Mesendoderm (in vitro differentiated cells): ENCODE measurements around the gene RPL32.

Source experiments
- DNase-seq: peaks from one replicate; pipeline ENCODE4 v3.0.0; 2013
- H2AK5ac ChIP-seq: 2 replicates; pipeline ENCODE4 v1.6.1; 2013; ENCODE audit warnings: low read length, inconsistent platforms
- H2BK120ac ChIP-seq: 2 replicates; pipeline ENCODE4 v1.6.1; 2013; ENCODE audit warnings: low read depth, mild to moderate bottlenecking, low read length, moderate library complexity, mixed read lengths
- H2BK15ac ChIP-seq: replicated peaks from 2 replicates; pipeline ENCODE4 v1.6.1; 2013; ENCODE audit warnings: low read depth, mild to moderate bottlenecking, moderate library complexity
- H2BK5ac ChIP-seq: 2 replicates; pipeline ENCODE4 v1.6.1; 2013; ENCODE audit warnings: low read length, inconsistent platforms
- H3K18ac ChIP-seq: 2 replicates; pipeline ENCODE4 v1.6.1; 2013; ENCODE audit warnings: mild to moderate bottlenecking, low read length, mixed read lengths
- H3K23ac ChIP-seq: one replicate; pipeline ENCODE4 v1.6.1; 2013; ENCODE audit warnings: low read length
- H3K27ac ChIP-seq: 2 replicates; pipeline ENCODE4 v1.5.1; 2013; ENCODE audit warnings: low read depth, mild to moderate bottlenecking, inconsistent platforms, low read length, moderate library complexity
- H3K27me3 ChIP-seq: 2 replicates; pipeline ENCODE4 v1.6.1; 2013; ENCODE audit warnings: low read length, control low read depth, mild to moderate bottlenecking, inconsistent platforms; ENCODE audit not compliant: insufficient read depth, poor library complexity
- H3K36me3 ChIP-seq: 2 replicates; pipeline ENCODE4 v1.6.1; 2013; ENCODE audit warnings: low read length, inconsistent platforms; ENCODE audit not compliant: control insufficient read depth, insufficient read depth
- H3K4ac ChIP-seq: one replicate; pipeline ENCODE4 v1.6.1; 2013; ENCODE audit warnings: low read depth, mild to moderate bottlenecking, low read length, moderate library complexity
- H3K4me1 ChIP-seq: 2 replicates; pipeline ENCODE4 v1.6.1; 2013; ENCODE audit warnings: low read depth, low read length, inconsistent platforms; ENCODE audit not compliant: control insufficient read depth
- H3K4me2 ChIP-seq: 2 replicates; pipeline ENCODE4 v1.6.1; 2013; ENCODE audit warnings: low read length
- H3K4me3 ChIP-seq: 2 replicates; pipeline ENCODE4 v1.5.1; 2013; ENCODE audit warnings: mild to moderate bottlenecking, low read length
- H3K56ac ChIP-seq: one replicate; pipeline ENCODE4 v1.6.1; 2013; ENCODE audit warnings: low read length
- H3K79me1 ChIP-seq: 2 replicates; pipeline ENCODE4 v1.6.1; 2013; ENCODE audit warnings: low read length, inconsistent platforms
- H3K79me2 ChIP-seq: 2 replicates; pipeline ENCODE4 v1.6.1; 2013; ENCODE audit warnings: mild to moderate bottlenecking, low read length; ENCODE audit not compliant: control insufficient read depth, insufficient read depth
- H3K9ac ChIP-seq: 2 replicates; pipeline ENCODE4 v1.6.1; 2013; ENCODE audit warnings: low read length, inconsistent platforms
- H4K5ac ChIP-seq: one replicate; pipeline ENCODE4 v1.6.1; 2013; ENCODE audit warnings: low read length
- H4K8ac ChIP-seq: one replicate; pipeline ENCODE4 v1.6.1; 2013; ENCODE audit warnings: low read depth, mild to moderate bottlenecking, control low read depth, low read length, moderate library complexity
- WGBS: extraction: QIAGEN DNeasy Blood & Tissue Kit; methylation state at CpG from one replicate; pipeline ENCODE4 v1.1.7; 2013; ENCODE audit warnings: low lambda C conversion rate, missing lambda C conversion rate; ENCODE audit not compliant: insufficient coverage; ENCODE audit errors: extremely low coverage; 5-methylcytosine and 5-hydroxymethylcytosine counted together

The RPL32 gene

DNA sequence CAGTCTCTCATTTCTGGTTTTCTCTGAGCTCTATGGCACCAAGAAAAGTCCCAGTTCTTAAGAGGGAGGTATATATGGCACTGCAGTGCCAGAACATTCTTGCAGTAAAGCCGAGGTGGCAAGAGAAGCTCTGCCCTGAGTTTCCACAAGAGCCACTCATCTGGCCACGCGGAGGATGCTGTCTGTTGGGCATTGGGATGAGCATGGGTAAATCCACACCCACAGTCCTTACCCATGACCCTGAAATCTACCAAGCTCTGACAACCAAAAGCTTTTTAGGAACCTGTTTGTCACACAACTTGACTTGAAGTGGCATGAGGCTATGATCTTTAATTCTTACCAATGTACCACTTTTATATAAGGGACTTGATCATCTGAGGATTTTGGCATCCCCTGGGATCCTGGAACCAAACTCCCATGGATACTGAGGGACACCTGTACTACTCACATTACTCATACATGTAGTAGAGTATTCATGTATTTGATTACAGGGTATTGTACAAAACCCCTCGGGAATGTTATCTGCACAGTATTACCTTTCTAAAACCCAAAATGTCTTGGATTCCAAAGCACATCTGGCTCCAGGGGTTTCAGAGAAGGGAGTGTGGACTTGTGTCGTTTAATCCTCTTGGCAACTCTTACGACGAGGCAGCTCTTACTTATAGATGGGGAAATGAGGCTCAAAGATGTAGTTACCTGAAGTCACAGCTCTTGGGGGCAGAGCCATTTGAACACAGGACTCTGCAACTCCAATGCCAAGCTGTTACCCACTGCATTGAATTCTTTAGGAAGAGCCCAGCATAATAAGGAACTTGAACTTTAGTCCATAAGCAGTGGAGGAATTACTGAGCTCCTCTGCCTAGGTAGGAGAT lies 8.8 kb downstream of the RPL32 start:
- H3K27ac ChIP-seq = no peak overlapping the region
- H3K4me1 ChIP-seq = no peaks in the 10 kb centered on the region
- no peak overlapping the region for H3K18ac ChIP-seq
- peaks cover 11% of the 10 kb centered on the region for H3K79me1 ChIP-seq
- no peak overlapping the region for H2AK5ac ChIP-seq
- H4K5ac ChIP-seq = no peak overlapping the region
- no peaks in the 10 kb centered on the region for H3K27me3 ChIP-seq
- peaks cover 13% of the 10 kb centered on the region for H3K79me2 ChIP-seq
- no peak overlapping the region for H3K4me2 ChIP-seq
- H2BK15ac ChIP-seq = no peak overlapping the region
- peaks cover 27% of the 10 kb centered on the region for H3K36me3 ChIP-seq
- no peak overlapping the region for H3K4ac ChIP-seq
- no peak overlapping the region for H4K8ac ChIP-seq
- whole genome bisulfite sequencing = no CpG with 5 or more reads among the region's 7 CpGs
- no peak overlapping the region for H3K56ac ChIP-seq
- H3K23ac ChIP-seq = no peak overlapping the region
- no peak for DNase-seq
- no peak overlapping the region for H2BK120ac ChIP-seq
- no peak overlapping the region for H3K4me3 ChIP-seq
- no peak overlapping the region for H3K9ac ChIP-seq
- no peak overlapping the region for H2BK5ac ChIP-seq

DNA sequence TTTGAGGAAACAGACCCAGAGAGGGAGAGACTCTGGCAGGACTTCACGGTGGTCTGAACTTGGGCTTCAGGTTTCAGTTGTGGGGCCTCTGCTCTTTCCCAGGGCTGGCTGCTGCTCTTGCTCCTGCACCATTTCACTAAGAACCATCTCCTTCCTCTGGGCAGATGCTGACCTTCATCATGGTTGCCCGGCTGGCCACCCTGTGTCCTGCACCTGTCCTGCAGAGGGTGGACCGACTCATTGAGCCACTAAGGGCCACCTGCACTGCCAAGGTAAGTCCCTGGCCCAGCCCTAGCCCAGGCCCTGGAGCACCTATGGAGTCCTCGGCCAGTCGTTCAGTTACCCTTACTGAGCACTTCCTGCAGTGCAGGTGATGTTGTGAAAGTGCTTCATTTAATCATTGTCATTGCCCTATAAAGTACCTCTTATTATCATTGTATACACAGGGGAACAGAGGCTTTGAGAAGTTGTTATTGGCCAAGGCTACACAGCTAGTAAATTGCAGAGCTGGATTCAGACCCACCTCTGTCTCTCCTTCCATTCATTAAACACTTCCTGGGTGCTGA lies 10.0 kb downstream of the RPL32 start:
- Histone ChIP-seq H3K56ac (no peak overlapping the region), H3K27ac (no peak overlapping the region), H3K23ac (no peak overlapping the region), H2BK120ac (no peak overlapping the region), H3K4me3 (no peak overlapping the region), H3K9ac (no peak overlapping the region), H3K27me3 (no peaks in the 10 kb centered on the region), H4K8ac (no peak overlapping the region), H3K4me2 (no peak overlapping the region), H2AK5ac (no peak overlapping the region), H3K18ac (no peak overlapping the region), H2BK15ac (no peak overlapping the region), H3K4me1 (no peaks in the 10 kb centered on the region), H3K36me3 (peaks cover 19% of the 10 kb centered on the region), H3K79me1 (peaks cover 3% of the 10 kb centered on the region), H3K4ac (no peak overlapping the region), H2BK5ac (no peak overlapping the region), H4K5ac (no peak overlapping the region), H3K79me2 (peaks cover 2% of the 10 kb centered on the region)
- WGBS = no CpG with 5 or more reads among the region's 5 CpGs
- DNase-seq = no peak

DNA sequence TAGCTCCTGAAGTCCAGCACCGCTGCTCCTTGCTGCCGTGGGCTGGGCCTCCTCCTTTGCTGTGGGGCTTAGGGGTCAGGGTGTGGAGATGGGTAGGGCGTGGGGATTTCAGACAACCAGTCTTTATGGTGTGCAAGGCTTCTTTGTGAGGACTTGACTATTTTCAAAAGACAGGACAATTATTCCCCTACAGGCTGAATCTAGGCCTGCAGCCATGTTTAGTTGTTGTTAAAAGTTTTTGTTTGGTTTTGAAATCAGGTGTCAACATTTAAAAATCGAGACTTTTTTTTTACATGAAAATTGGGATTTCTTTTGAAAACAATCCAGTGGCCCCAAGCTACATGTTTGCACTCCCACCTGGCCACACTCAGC lies 10.6 kb downstream of the RPL32 start:
- Histone ChIP-seq H3K56ac (no peak overlapping the region), H4K5ac (no peak overlapping the region), H3K4me2 (no peak overlapping the region), H4K8ac (no peak overlapping the region), H3K4ac (no peak overlapping the region), H3K27me3 (no peaks in the 10 kb centered on the region), H3K9ac (no peak overlapping the region), H2AK5ac (no peak overlapping the region), H3K4me1 (no peaks in the 10 kb centered on the region), H2BK120ac (no peak overlapping the region), H2BK5ac (no peak overlapping the region), H3K18ac (no peak overlapping the region), H3K36me3 (peaks cover 17% of the 10 kb centered on the region), H3K79me1 (no peaks in the 10 kb centered on the region), H3K79me2 (no peaks in the 10 kb centered on the region), H3K27ac (no peak overlapping the region), H3K23ac (no peak overlapping the region), H3K4me3 (no peak overlapping the region), H2BK15ac (no peak overlapping the region)
- no peak for DNase-seq
- no CpG with 5 or more reads among the region's 4 CpGs for WGBS

DNA sequence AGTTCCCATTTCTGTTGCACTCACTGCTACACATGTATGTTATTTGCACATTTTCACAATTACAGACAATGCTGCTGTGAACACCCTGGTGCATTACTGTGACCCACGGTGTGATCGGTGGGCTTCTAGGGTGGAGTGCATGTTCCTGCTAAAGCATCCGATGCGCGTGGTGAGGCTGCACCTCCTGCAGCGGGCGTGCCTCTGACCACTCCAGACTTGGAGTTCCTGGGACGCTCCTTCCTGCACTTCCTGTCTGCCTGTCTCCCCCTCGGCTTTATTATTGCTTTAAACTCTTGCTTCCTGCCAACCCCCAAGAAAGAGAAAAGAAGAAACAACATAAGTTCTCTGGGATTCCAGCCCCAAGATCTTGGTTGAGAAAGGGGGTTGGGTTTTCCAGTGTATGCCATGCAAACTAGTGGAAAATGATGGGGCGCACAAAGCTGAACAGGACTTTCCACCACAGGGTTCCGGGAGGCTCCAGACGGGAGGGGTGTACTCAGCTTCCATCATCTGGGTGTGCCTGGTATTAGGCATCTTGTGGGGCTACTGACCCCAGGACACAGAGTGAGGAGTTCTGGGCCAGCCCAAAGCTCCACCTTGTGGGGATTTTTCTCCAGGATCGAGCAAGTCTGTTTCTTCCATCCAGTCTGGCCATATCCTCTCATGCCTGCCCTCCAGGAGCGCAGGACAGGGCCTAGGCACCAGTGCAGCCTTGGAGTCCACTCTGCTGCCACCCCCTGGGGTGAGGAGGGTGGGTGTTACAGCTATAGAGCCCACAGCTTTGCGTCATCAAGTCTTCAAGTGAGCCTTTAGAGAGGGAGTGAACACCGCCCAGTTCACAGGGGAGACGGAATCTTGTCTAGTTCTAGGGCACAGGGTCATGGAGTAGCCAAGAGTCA lies 11.2 kb downstream of the RPL32 start:
- Histone ChIP-seq H3K23ac (no peak overlapping the region), H2BK120ac (no peak overlapping the region), H3K79me2 (no peaks in the 10 kb centered on the region), H3K9ac (no peak overlapping the region), H3K18ac (no peak overlapping the region), H3K56ac (no peak overlapping the region), H3K4me1 (no peaks in the 10 kb centered on the region), H3K4me2 (no peak overlapping the region), H4K8ac (no peak overlapping the region), H3K4ac (no peak overlapping the region), H2BK5ac (no peak overlapping the region), H3K27ac (no peak overlapping the region), H3K36me3 (peaks cover 10% of the 10 kb centered on the region), H4K5ac (no peak overlapping the region), H3K4me3 (no peak overlapping the region), H3K79me1 (no peaks in the 10 kb centered on the region), H3K27me3 (no peaks in the 10 kb centered on the region), H2BK15ac (no peak overlapping the region), H2AK5ac (no peak overlapping the region)
- WGBS = no CpG with 5 or more reads among the region's 17 CpGs
- peak; percentile 57 for DNase-seq

DNA sequence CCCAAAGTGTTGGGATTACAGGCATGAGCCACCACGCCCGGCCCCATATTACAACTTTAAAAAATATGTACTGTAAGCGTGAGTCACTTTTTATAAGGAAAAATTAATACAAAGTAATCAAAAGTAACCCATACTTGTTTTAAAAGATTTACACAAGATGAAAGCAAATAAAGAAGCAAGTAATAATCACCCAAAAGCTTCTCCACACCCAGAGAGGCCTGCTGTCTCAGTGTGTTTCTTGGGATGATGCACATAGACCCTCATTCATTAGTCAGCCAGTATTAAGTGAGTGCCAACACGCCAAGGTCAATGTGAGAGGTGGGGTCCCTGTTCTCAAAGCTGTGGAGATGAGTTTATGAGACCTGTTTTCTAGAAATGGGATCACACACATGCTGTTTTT lies 12.0 kb downstream of the RPL32 start:
- Histone ChIP-seq H2BK120ac (no peak overlapping the region), H3K27ac (no peak overlapping the region), H3K27me3 (no peaks in the 10 kb centered on the region), H3K79me1 (no peaks in the 10 kb centered on the region), H3K4me3 (no peak overlapping the region), H3K36me3 (peaks cover 8% of the 10 kb centered on the region), H3K4ac (no peak overlapping the region), H3K18ac (no peak overlapping the region), H3K56ac (no peak overlapping the region), H3K79me2 (no peaks in the 10 kb centered on the region), H3K23ac (no peak overlapping the region), H4K8ac (no peak overlapping the region), H3K4me1 (no peaks in the 10 kb centered on the region), H3K9ac (no peak overlapping the region), H2BK15ac (no peak overlapping the region), H3K4me2 (no peak overlapping the region), H2AK5ac (no peak overlapping the region), H2BK5ac (no peak overlapping the region), H4K5ac (no peak overlapping the region)
- WGBS = no CpG with 5 or more reads among the region's 4 CpGs
- DNase-seq = no peak
